Measurements from ENCODE around the gene CHST11. TPM values are rescaled to one million over a fixed set of nuclear protein-coding genes. Genes with fewer than 3 reads are reported as not detected.
"Not testable (repeated sequence)": the region's sequence is repeated elsewhere in the genome, so short reads cannot be mapped to it uniquely, and the experiment has no call there.

Gene CHST11
- polyA plus RNA-seq, 1 donor: 8.0 TPM

GRCh38 chr12:104742551-104743201 lies 285.9 kb downstream of the CHST11 start:
- DNase-seq: no peak

- no peak for DNase-seq
These were observed 286.4 kb downstream of the CHST11 start for GRCh38 chr12:104743202-104743580.

GRCh38 chr12:104743753-104744548 lies 287.2 kb downstream of the CHST11 start:
- DNase-seq: not testable (repeated sequence)

GRCh38 chr12:104746467-104747088 lies 289.8 kb downstream of the CHST11 start:
- no peak for DNase-seq

GRCh38 chr12:104747330-104747729 lies 290.6 kb downstream of the CHST11 start:
- DNase-seq: no peak

- DNase-seq: no peak
These were observed 291.2 kb downstream of the CHST11 start for GRCh38 chr12:104747955-104748354.

- DNase-seq: no peak
These were observed 291.6 kb downstream of the CHST11 start for GRCh38 chr12:104748356-104748755.

GRCh38 chr12:104748790-104749189 lies 292.0 kb downstream of the CHST11 start:
- DNase-seq: no peak

- DNase-seq: no peak
These were observed 292.8 kb downstream of the CHST11 start for GRCh38 chr12:104749545-104749944.

- DNase-seq: no peak
These were observed 293.3 kb downstream of the CHST11 start for GRCh38 chr12:104750061-104750460.

- DNase-seq: no peak
These were observed 294.4 kb downstream of the CHST11 start for GRCh38 chr12:104751120-104751519.

GRCh38 chr12:104751594-104751993 lies 294.8 kb downstream of the CHST11 start:
- DNase-seq: no peak

GRCh38 chr12:104752016-104752415 lies 295.3 kb downstream of the CHST11 start:
- no peak for DNase-seq

GRCh38 chr12:104752881-104753280 lies 296.1 kb downstream of the CHST11 start:
- DNase-seq: no peak

GRCh38 chr12:104756901-104757300 lies 300.2 kb downstream of the CHST11 start:
- no peak for DNase-seq

- no peak for DNase-seq
These were observed 302.0 kb downstream of the CHST11 start for GRCh38 chr12:104758771-104759170.

- no peak for DNase-seq
These were observed 304.3 kb downstream of the CHST11 start for GRCh38 chr12:104761091-104761490.

- DNase-seq: no peak
These were observed 304.9 kb downstream of the CHST11 start for GRCh38 chr12:104761611-104762010.

- no peak for DNase-seq
These were observed 306.5 kb downstream of the CHST11 start for GRCh38 chr12:104763168-104763805.

- no peak for DNase-seq
These were observed 307.7 kb downstream of the CHST11 start for GRCh38 chr12:104764225-104765091.

- DNase-seq: no peak
These were observed 310.5 kb downstream of the CHST11 start for GRCh38 chr12:104767261-104767660.

GRCh38 chr12:104768033-104768432 lies 311.3 kb downstream of the CHST11 start:
- no peak for DNase-seq
